NCI-H128 (cell line): ENCODE measurements around the gene GJA5.

Experiments
- DNase-seq: peaks from one replicate; lab custom pipeline; 2025; ENCODE audit not compliant: unreplicated experiment; lab: John Stamatoyannopoulos, UW

GJA5 gene

DNA sequence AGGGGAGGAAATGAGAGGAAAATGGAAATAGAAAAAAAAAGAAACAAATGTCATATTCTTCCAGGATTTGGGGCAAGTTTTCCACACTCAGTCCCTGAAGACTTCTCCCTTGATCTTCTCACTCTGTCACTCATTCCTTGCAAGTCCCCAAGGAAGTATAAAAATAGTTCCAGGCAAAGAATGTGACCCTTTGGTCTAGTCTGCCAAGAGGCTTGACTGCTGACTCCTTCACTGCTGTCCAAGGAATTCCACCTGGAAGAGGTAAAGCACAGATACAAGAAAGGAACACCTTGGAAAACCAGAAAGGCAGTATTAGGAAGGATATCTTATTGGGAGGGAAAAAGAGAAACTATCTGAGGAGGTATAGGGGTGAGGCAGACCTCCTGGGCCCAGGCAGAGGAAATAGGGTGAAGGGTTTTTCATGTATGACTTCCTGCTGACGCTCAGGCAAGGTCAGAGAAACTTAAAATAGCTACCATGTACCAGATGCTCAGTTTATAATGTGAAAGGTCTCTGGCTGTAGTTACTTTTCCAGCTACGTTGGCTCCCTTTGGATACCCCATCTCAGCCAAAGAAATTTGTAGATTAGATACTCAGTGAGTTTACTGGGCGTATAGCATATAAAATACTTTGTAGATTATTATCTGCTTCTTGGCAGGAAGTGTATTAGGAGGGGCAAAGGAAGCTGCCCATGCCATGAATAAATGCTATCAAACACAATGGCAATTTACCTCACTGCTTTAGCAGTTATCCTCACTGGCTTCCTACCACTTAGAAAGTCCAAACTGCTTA lies 2.0 kb upstream of the GJA5 start:
- DNase-seq: no peak

DNA sequence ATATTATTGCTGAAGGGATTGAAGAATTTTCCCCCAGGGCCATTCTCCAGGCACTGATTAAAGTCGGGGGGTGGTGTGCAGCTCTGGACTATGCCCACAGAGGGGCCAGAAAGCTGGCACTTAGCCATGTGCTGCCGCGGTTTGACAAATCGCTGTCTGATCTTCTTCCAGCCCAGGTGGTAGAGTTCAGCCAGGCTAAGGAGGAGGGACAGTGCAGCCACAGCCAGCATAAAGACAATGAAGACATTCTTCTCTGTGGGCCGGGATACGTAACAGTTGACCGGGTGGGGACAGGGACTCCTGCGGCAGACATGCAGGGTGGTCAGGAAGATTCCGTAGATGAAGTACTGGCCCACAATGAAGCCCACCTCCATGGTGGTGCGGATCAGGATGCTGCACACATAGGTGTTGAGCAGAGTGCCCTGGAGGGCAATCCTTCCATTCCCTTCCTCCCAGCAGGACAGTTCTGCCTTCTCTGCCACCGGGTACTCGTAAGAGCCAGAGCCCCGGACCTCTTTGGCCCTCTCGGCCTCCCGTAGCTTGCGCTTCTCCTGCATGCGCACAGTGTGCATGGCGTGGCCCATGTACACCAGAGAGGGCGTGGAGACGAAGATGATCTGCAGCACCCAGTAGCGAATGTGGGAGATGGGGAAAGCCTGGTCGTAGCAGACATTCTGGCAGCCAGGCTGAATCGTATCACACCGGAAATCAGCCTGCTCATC lies 1.9 kb downstream of the GJA5 start:
- no peak for DNase-seq

- no peak for DNase-seq
These were observed 3.1 kb downstream of the GJA5 start for GRCh38 chr1:147757015-147757990.

- no peak for DNase-seq
These were observed 4.1 kb downstream of the GJA5 start for GRCh38 chr1:147756341-147756740.

GRCh38 chr1:147754661-147755060 lies 5.7 kb downstream of the GJA5 start:
- no peak for DNase-seq

GRCh38 chr1:147753081-147753480 lies 7.3 kb downstream of the GJA5 start:
- DNase-seq: no peak

DNA sequence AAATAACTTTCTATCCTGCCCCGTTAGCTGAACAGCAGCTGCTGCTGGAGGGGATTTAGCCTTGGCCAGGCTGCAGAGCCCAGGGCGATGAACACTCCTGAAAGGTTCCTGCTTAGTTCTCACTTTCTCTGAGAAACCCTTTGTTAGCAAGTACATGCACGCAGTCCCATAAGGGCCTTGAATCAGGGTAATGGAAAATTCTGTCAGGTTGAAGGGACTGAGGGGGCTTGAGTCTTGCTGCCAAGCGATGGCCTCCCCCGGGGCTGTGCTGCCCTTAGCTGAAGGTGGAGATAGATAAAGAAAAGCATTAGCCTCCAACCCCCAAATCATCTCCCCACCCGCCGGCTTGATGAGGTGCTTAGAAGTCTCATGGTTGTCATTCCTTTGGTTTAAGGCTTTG lies 7.9 kb downstream of the GJA5 start:
- no peak for DNase-seq

DNA sequence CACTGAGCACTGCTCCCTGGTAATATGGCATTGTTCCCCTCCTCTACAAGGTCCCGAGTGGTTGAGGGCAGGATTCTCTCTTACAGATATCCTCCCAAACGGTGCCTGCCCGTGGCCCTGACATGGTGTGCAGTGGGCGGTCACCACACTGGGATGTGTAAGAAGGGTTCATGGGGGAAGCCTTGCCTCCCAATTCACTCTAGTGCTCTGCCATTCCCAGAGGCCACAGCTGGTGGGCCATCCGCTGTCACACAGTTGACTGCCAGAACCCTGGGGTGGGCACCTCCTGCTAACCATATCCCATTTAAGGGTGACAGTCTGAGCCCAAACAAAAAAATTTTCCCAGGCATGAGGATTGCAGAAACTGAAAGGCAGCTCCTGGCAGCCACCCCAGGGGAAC lies 9.1 kb downstream of the GJA5 start:
- DNase-seq: no peak

GRCh38 chr1:147750618-147751217 lies 9.7 kb downstream of the GJA5 start:
- DNase-seq: no peak

GRCh38 chr1:147749792-147750191 lies 10.6 kb downstream of the GJA5 start:
- DNase-seq: no peak

DNA sequence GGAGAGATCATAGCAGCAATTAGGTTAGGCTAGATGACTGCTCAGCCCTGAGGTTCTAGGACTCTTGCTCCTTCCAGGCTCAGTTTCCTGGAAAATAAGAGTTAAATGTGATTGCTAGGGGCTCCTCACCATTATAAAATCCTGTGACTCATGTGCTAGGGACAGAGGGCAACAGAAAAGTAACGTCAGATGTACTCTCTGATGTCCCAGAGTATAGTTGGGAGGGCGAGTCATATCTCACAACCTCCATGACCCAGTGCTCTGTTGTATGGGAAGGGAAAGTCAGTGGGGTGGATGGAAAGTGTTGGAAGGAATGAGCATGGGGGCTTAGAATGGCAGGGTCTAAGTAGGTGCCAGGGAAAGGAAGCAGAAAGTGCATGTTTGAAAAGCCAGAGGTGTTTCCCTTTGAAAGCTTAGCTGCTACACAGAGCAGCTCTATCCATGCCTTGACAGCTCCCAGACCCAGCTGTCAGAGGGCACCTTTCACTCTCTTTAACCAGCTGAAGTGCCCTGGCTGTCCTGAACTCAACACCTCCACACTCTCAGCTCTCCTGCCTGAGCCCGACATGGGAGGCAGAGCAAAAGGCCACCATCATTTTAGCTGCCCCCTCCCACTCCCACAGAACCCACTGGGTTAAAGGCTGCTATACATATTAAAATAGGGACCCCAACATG lies 11.6 kb downstream of the GJA5 start:
- no peak for DNase-seq

DNA sequence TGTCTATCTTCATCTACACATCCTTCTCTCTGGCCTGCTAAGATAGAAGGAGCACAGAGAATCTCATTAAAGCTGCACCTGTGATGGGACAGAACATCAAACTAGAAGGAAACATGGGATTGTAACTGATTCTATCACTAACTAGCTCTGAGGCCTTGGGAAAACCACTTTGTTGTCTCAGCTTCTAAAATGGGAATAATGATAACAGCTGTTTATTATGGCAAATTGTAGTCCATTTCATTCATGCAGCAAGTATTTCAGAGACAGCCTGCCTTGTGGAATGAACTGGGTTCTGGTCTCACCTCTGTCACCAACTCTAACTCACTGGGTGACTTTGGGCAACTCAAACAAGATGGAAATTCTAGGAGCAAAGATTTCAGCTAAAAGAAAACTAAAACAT lies 12.4 kb downstream of the GJA5 start:
- no peak for DNase-seq

DNA sequence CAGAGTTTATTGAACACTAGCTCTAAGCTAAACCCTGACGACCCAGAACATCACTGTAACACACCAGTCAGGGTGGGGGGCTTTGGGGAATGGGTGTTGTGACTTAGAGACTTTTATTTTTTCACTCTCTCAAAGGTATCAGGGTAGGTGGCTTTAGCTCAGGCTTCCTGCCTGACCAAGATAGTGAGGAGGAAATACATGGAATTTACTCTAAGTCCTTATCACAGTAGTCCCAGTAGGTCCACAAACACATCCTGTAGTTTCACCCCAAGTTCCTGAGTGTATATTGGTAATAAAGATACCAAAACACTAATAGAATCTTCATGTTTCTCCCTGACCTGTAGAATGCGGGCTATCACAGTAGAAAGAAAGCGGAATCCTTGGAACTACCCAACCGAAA lies 15.1 kb downstream of the GJA5 start:
- DNase-seq: no peak

- DNase-seq: no peak
These were observed 19.3 kb downstream of the GJA5 start for GRCh38 chr1:147741065-147741464.

GRCh38 chr1:147740391-147740790 lies 20.0 kb downstream of the GJA5 start:
- no peak for DNase-seq

DNA sequence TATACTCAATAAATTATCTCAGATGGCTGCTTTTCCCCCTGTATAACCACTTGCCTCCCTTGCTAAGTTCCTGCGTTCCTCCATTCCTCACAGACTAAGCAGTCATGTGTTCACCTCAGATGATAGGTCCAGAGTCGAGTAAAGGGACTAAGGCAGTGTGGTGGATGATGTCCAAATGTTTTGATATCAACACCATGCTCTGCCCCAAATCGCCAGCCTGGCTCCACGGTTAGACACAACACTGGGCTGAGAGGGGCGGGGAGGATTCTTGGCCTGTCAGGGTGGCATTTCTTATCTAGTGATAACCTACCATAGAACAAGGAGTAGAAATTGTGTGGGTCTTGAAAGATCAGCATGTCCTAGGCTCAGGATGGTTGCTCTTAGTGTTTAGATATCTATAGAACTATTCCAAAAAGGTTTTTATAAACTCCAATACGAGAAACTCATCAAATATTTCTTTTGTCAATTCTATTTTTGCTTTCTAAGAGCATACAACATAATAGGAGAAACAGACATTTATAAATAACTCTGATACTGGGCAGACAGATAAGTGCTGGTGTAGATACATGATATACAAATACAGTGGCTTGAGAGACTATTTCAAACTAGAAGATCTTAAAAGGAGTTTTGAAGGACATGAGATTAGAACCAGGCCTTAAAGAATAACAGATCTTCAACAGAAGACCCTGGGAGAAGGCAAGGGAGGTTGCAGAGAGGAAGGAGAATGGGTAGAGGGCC lies 21.5 kb downstream of the GJA5 start:
- DNase-seq: no peak

DNA sequence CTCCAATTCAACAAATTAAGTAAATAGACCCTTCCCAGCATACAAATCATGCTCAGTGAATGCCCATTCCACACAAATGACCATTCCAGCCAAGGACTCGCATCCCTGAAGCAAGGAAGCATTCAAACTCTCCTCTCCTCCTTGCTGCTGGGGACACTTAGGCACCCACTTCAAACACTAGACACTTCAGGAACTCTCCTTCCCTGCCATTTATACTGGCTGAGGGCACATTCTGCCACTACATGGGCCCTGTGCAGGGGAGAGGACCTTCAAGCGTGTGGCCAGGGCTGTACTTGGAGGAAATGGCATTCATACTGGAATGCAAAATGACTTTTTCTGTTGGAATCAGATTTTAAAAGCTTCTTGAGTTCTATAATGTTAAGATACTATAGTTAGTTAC lies 22.3 kb downstream of the GJA5 start:
- no peak for DNase-seq

- DNase-seq: no peak
These were observed 23.5 kb downstream of the GJA5 start for GRCh38 chr1:147736883-147737282.

DNA sequence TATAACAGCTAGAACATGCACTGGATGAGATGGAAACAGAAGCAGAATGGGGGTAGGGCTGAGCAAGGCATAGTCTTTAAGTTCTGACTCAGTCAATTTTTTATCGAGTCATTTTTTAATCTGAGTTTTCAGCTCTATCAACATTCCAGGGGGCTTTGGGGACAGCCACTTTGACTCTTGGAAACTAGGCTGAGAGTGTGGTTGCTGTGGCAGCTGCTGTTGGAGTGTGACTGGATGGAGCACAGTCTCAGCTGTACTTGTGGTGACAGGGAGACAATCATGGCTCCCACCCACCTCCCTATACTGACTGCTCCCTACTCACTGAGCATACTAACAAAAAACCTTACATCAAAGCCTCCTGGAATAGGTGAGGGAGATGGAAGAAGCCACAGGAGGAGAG lies 25.0 kb downstream of the GJA5 start:
- DNase-seq: no peak
